IPS-15b (cell line): ENCODE data around the gene NAGS.
"Not testable (repeated sequence)": the region's sequence is repeated elsewhere in the genome, so short reads cannot be mapped to it uniquely, and the experiment has no call there.

Experiments used
- H3K27me3 ChIP-seq: one replicate; pipeline ENCODE4 v1.6.1; 2013; ENCODE audit warnings: low read length; ENCODE audit not compliant: control insufficient read depth, insufficient read depth
- H3K36me3 ChIP-seq: one replicate; pipeline ENCODE4 v1.6.1; 2013; ENCODE audit warnings: low read length; ENCODE audit not compliant: control insufficient read depth, insufficient read depth
- H3K4me1 ChIP-seq: one replicate; pipeline ENCODE4 v1.6.1; 2013; ENCODE audit warnings: mild to moderate bottlenecking, low read length; ENCODE audit not compliant: control insufficient read depth, insufficient read depth
- H3K4me3 ChIP-seq: one replicate; pipeline ENCODE4 v1.5.1; 2013; ENCODE audit warnings: low read depth, low read length
- H3K9ac ChIP-seq: one replicate; pipeline ENCODE4 v1.6.1; 2013; ENCODE audit warnings: low read depth, mild to moderate bottlenecking, low read length
- H3K9me3 ChIP-seq: one replicate; pipeline ENCODE4 v1.6.1; 2013; ENCODE audit warnings: mild to moderate bottlenecking, low read length; ENCODE audit not compliant: control insufficient read depth, insufficient read depth

The NAGS gene

GRCh38 chr17:43986225-43986981 lies 18.0 kb upstream of the NAGS start:
- no peaks in the 10 kb centered on the region for H3K36me3 ChIP-seq
- H3K9ac ChIP-seq: no peak overlapping the region
- H3K4me1 ChIP-seq: peaks cover 4% of the 10 kb centered on the region
- H3K9me3 ChIP-seq: no peaks in the 10 kb centered on the region
- H3K27me3 ChIP-seq: peaks cover 18% of the 10 kb centered on the region
- H3K4me3 ChIP-seq: no peak overlapping the region

- H3K27me3 ChIP-seq: peaks cover 12% of the 10 kb centered on the region
- no peak overlapping the region for H3K9ac ChIP-seq
Observed at GRCh38 chr17:43987131-43988021, 17.0 kb upstream of the NAGS start.

GRCh38 chr17:43988301-43988700 lies 16.1 kb upstream of the NAGS start:
- Histone ChIP-seq H3K4me3 (no peak overlapping the region), H3K9ac (no peak overlapping the region), H3K36me3 (no peaks in the 10 kb centered on the region), H3K4me1 (peaks cover 4% of the 10 kb centered on the region), H3K9me3 (no peaks in the 10 kb centered on the region), H3K27me3 (peaks cover 4% of the 10 kb centered on the region)

More at GRCh38 chr17:43987131-43988021, 17.0 kb upstream of the NAGS start:
- no peak overlapping the region for H3K4me3 ChIP-seq
- H3K9me3 ChIP-seq: no peaks in the 10 kb centered on the region
- peaks cover 4% of the 10 kb centered on the region for H3K4me1 ChIP-seq
- H3K36me3 ChIP-seq: no peaks in the 10 kb centered on the region

GRCh38 chr17:43992641-43993040 lies 11.8 kb upstream of the NAGS start:
- Histone ChIP-seq H3K9ac (no peak overlapping the region), H3K4me1 (no peaks in the 10 kb centered on the region), H3K36me3 (no peaks in the 10 kb centered on the region), H3K9me3 (no peaks in the 10 kb centered on the region), H3K27me3 (peaks cover 4% of the 10 kb centered on the region), H3K4me3 (no peak overlapping the region)

GRCh38 chr17:43994272-43995149 lies 9.9 kb upstream of the NAGS start:
- no peaks in the 10 kb centered on the region for H3K9me3 ChIP-seq
- H3K27me3 ChIP-seq: peaks cover 4% of the 10 kb centered on the region
- H3K4me1 ChIP-seq: no peaks in the 10 kb centered on the region
- peak overlapping the region; percentile 59 for H3K4me3 ChIP-seq
- peak overlapping the region; percentile 68 for H3K9ac ChIP-seq
- no peaks in the 10 kb centered on the region for H3K36me3 ChIP-seq

- peaks cover 4% of the 10 kb centered on the region for H3K27me3 ChIP-seq
- H3K9me3 ChIP-seq: no peaks in the 10 kb centered on the region
- no peaks in the 10 kb centered on the region for H3K36me3 ChIP-seq
- H3K9ac ChIP-seq: no peak overlapping the region
- peak overlapping the region; percentile 59 for H3K4me3 ChIP-seq
- no peaks in the 10 kb centered on the region for H3K4me1 ChIP-seq
Observed at GRCh38 chr17:43995150-43995471, 9.3 kb upstream of the NAGS start.

GRCh38 chr17:43997180-43997579 lies 7.2 kb upstream of the NAGS start:
- not testable (repeated sequence) for H3K36me3 ChIP-seq, H3K27me3 ChIP-seq, H3K4me1 ChIP-seq, H3K4me3 ChIP-seq, H3K9ac ChIP-seq, H3K9me3 ChIP-seq

- Histone ChIP-seq H3K36me3 (no peaks in the 10 kb centered on the region), H3K27me3 (peaks cover 8% of the 10 kb centered on the region), H3K4me1 (no peaks in the 10 kb centered on the region), H3K9ac (no peak overlapping the region), H3K4me3 (no peak overlapping the region), H3K9me3 (no peaks in the 10 kb centered on the region)
Observed at GRCh38 chr17:43998552-43998951, 5.9 kb upstream of the NAGS start.

- H3K4me1 ChIP-seq: no peaks in the 10 kb centered on the region
- H3K36me3 ChIP-seq: no peaks in the 10 kb centered on the region
- no peak overlapping the region for H3K9ac ChIP-seq
- no peak overlapping the region for H3K4me3 ChIP-seq
- H3K9me3 ChIP-seq: no peaks in the 10 kb centered on the region
- H3K27me3 ChIP-seq: peaks cover 11% of the 10 kb centered on the region
Observed at GRCh38 chr17:43999024-43999423, 5.4 kb upstream of the NAGS start.

GRCh38 chr17:44000141-44000860 lies 4.1 kb upstream of the NAGS start:
- no peaks in the 10 kb centered on the region for H3K9me3 ChIP-seq
- no peaks in the 10 kb centered on the region for H3K4me1 ChIP-seq
- H3K27me3 ChIP-seq: peaks cover 14% of the 10 kb centered on the region
- no peak overlapping the region for H3K9ac ChIP-seq
- H3K4me3 ChIP-seq: no peak overlapping the region
- H3K36me3 ChIP-seq: no peaks in the 10 kb centered on the region

GRCh38 chr17:44000871-44001460 lies 3.5 kb upstream of the NAGS start:
- Histone ChIP-seq H3K36me3 (no peaks in the 10 kb centered on the region), H3K4me3 (no peak overlapping the region), H3K9me3 (no peaks in the 10 kb centered on the region), H3K27me3 (peaks cover 20% of the 10 kb centered on the region), H3K9ac (no peak overlapping the region), H3K4me1 (no peaks in the 10 kb centered on the region)
